Measurements from ENCODE around the gene TEX2. TPM values are rescaled to one million over a fixed set of nuclear protein-coding genes. Genes with fewer than 3 reads are reported as not detected.
"Not testable (repeated sequence)": the region's sequence is repeated elsewhere in the genome, so short reads cannot be mapped to it uniquely, and the experiment has no call there.

The TEX2 gene
- total and polyA plus RNA-seq, 2 experiments from 2014 or later, result 26.9 to 37.0 TPM

- Histone ChIP-seq H3K4me1 (ENCODE audit: insufficient read depth) (peaks cover 18% of the 10 kb centered on the region), H3K4me3 (no peak overlapping the region), H3K4me2 (ENCODE audit: unreplicated experiment) (peak overlapping the region; percentile 32), H3K79me2 (ENCODE audit: insufficient read depth) (no peaks in the 10 kb centered on the region), H3K9me3 (ENCODE audit: low read depth) (no peaks in the 10 kb centered on the region), H4K20me1 (ENCODE audit: insufficient read depth) (no peaks in the 10 kb centered on the region), H3K36me3 (ENCODE audit: low read depth) (0 out of 2 replicates have a peak, but pooled peaks cover under 1% of the 10 kb centered on the region), H3K9me2 (ENCODE audit: insufficient read depth) (no peaks in the 10 kb centered on the region), H3K27ac (peak overlapping the region; percentile 15; the same call in 1 of the 2 replicates), H3K27me3 (replicated peaks; ENCODE audit: insufficient read depth) (no peaks in the 10 kb centered on the region), H2AFZ (no peak overlapping the region), H3K9ac (no peak overlapping the region), H3F3A (ENCODE audit: insufficient read depth) (peaks cover 31% of the 10 kb centered on the region)
- peak; percentile 77 for DNase-seq
- WGBS, 2 experiments (ENCODE audit: low coverage in 1 of 2, low lambda C conversion rate in 2 of 2, missing lambda C conversion rate in 2 of 2), result 39 to 41% methylated on average over 4 of the region's 4 CpGs
- TF ChIP-seq EZH2 (IDR thresholded peaks at IDR 0.05; ENCODE audit: insufficient read depth, poor library complexity, severe bottlenecking) (no peak), EZH2phosphoT487 (IDR thresholded peaks at IDR 0.05; ENCODE audit: insufficient read depth, low read depth) (no peak)
- in situ Hi-C loops (cut with MboI), result no loop called here
Measured at GRCh38 chr17:64183815-64184214, 79.2 kb downstream of the TEX2 start.

GRCh38 chr17:64182325-64183012 is 80.6 kb downstream of the TEX2 start:
- no peak for DNase-seq

GRCh38 chr17:64180089-64181073 is 82.7 kb downstream of the TEX2 start:
- no peak for TF ChIP-seq EZH2 (IDR thresholded peaks at IDR 0.05; ENCODE audit: insufficient read depth, poor library complexity, severe bottlenecking)
- TF ChIP-seq EZH2phosphoT487 (IDR thresholded peaks at IDR 0.05; ENCODE audit: insufficient read depth, low read depth), result no peak
- H3K4me3 ChIP-seq, result no peak overlapping the region
- H3K9me2 ChIP-seq (ENCODE audit: insufficient read depth), result no peaks in the 10 kb centered on the region
- peak; percentile 63 for DNase-seq
- no peaks in the 10 kb centered on the region for H3K79me2 ChIP-seq (ENCODE audit: insufficient read depth)
- no peak overlapping the region for H3K9ac ChIP-seq
- peaks cover 15% of the 10 kb centered on the region; the same call in 1 of the 2 replicates for H3K36me3 ChIP-seq (ENCODE audit: low read depth)
- WGBS, 2 experiments (ENCODE audit: low coverage in 1 of 2, low lambda C conversion rate in 2 of 2, missing lambda C conversion rate in 2 of 2), result 79% methylated on average over 11 of the region's 11 CpGs
- no peaks in the 10 kb centered on the region for H4K20me1 ChIP-seq (ENCODE audit: insufficient read depth)
- H3K9me3 ChIP-seq (ENCODE audit: low read depth), result no peaks in the 10 kb centered on the region
- peaks cover 30% of the 10 kb centered on the region for H3F3A ChIP-seq (ENCODE audit: insufficient read depth)
- no peaks in the 10 kb centered on the region for H3K27me3 ChIP-seq (replicated peaks; ENCODE audit: insufficient read depth)
- in situ Hi-C loops (cut with MboI), result no loop called here
- H3K4me2 ChIP-seq (ENCODE audit: unreplicated experiment), result no peak overlapping the region
- peaks cover 18% of the 10 kb centered on the region for H3K4me1 ChIP-seq (ENCODE audit: insufficient read depth)
- H2AFZ ChIP-seq, result no peak overlapping the region
- no peak overlapping the region for H3K27ac ChIP-seq

More at GRCh38 chr17:64182325-64183012, 80.6 kb downstream of the TEX2 start:
- H2AFZ ChIP-seq, result no peak overlapping the region
- no peaks in the 10 kb centered on the region for H3K79me2 ChIP-seq (ENCODE audit: insufficient read depth)
- TF ChIP-seq EZH2phosphoT487 (IDR thresholded peaks at IDR 0.05; ENCODE audit: insufficient read depth, low read depth) (no peak), EZH2 (IDR thresholded peaks at IDR 0.05; ENCODE audit: insufficient read depth, poor library complexity, severe bottlenecking) (no peak)
- no peaks in the 10 kb centered on the region for H3K9me2 ChIP-seq (ENCODE audit: insufficient read depth)
- H3K4me3 ChIP-seq, result no peak overlapping the region
- H3K4me2 ChIP-seq (ENCODE audit: unreplicated experiment), result no peak overlapping the region
- H3K27ac ChIP-seq, result no peak overlapping the region
- peaks cover 31% of the 10 kb centered on the region for H3F3A ChIP-seq (ENCODE audit: insufficient read depth)
- 0 out of 2 replicates have a peak, but pooled peaks cover 3% of the 10 kb centered on the region for H3K36me3 ChIP-seq (ENCODE audit: low read depth)
- in situ Hi-C loops (cut with MboI), result no loop called here
- H3K27me3 ChIP-seq (replicated peaks; ENCODE audit: insufficient read depth), result no peaks in the 10 kb centered on the region
- H3K9ac ChIP-seq, result no peak overlapping the region
- H4K20me1 ChIP-seq (ENCODE audit: insufficient read depth), result no peaks in the 10 kb centered on the region
- no peaks in the 10 kb centered on the region for H3K9me3 ChIP-seq (ENCODE audit: low read depth)
- whole genome bisulfite sequencing, 2 experiments (ENCODE audit: low coverage in 1 of 2, low lambda C conversion rate in 2 of 2, missing lambda C conversion rate in 2 of 2), result 98 to 100% methylated on average over 3 of the region's 3 CpGs
- peaks cover 18% of the 10 kb centered on the region for H3K4me1 ChIP-seq (ENCODE audit: insufficient read depth)

- H3K9me2 ChIP-seq (ENCODE audit: insufficient read depth); in situ Hi-C loops (cut with MboI); H3K79me2 ChIP-seq (ENCODE audit: insufficient read depth); H2AFZ ChIP-seq; H3K4me3 ChIP-seq; H3K9ac ChIP-seq; H3K9me3 ChIP-seq (ENCODE audit: low read depth); H3K27ac ChIP-seq; H3K27me3 ChIP-seq (replicated peaks; ENCODE audit: insufficient read depth); H4K20me1 ChIP-seq (ENCODE audit: insufficient read depth); DNase-seq; H3K4me2 ChIP-seq (ENCODE audit: unreplicated experiment): not testable (repeated sequence)
- peaks cover 15% of the 10 kb centered on the region; the same call in 1 of the 2 replicates for H3K36me3 ChIP-seq (ENCODE audit: low read depth)
- H3F3A ChIP-seq (ENCODE audit: insufficient read depth), result peaks cover 16% of the 10 kb centered on the region
- 46 to 49% methylated on average over 4 of the region's 4 CpGs for WGBS, 2 experiments (ENCODE audit: low coverage in 1 of 2, low lambda C conversion rate in 2 of 2, missing lambda C conversion rate in 2 of 2)
- peaks cover 12% of the 10 kb centered on the region for H3K4me1 ChIP-seq (ENCODE audit: insufficient read depth)
Measured at GRCh38 chr17:64179024-64179423, 84.0 kb downstream of the TEX2 start.

Data from GM23248 (cell line).